ENCODE data around the gene ATP6V0B.

DNA sequence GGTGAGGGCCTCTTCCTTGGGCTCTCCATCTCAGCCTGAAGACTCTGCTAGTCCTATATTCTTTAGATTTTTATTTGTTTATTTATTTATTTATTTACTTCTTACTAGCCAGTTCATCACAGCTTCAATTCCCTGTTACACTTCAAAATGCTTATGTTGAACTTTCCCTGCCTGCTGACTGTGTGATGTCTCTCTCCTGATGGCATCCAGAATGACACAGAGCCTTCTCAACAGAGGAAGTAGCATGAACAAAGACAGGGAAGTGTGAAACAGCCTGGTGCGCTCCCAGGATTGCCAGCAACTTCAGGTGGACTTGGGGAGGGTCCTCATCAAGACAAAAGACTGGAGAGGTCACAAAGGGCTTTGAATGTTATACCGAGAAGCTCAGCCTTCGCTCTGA, 32.3 kb upstream of the ATP6V0B start:
- TF ChIP-seq SIX5 (IDR thresholded peaks at IDR 0.05; ENCODE audit: borderline replicate concordance in 1 of 2, insufficient read depth in 1 of 2, low read depth in 1 of 2, low read length in 2 of 2) (no peak), FOXK1 (CRISPR knock-in tag; IDR thresholded peaks at IDR 0.05; ENCODE audit: borderline replicate concordance) (no peak), JUN (IDR thresholded peaks at IDR 0.05; ENCODE audit: borderline replicate concordance, low read depth, low read length) (no peak), JUN (CRISPR knock-in tag; IDR thresholded peaks at IDR 0.05; ENCODE audit: borderline replicate concordance) (no peak), ZNF197 (CRISPR knock-in tag; IDR thresholded peaks at IDR 0.05; ENCODE audit: low read depth) (no peak), BCL6 (CRISPR knock-in tag; IDR thresholded peaks at IDR 0.05) (no peak), KAT8 (IDR thresholded peaks at IDR 0.05; ENCODE audit: low read depth) (no peak), PHF21A (IDR thresholded peaks at IDR 0.05; ENCODE audit: borderline replicate concordance, low read depth) (no peak), POLR2AphosphoS5 (IDR thresholded peaks at IDR 0.05; ENCODE audit: control insufficient read depth, insufficient read depth, low read depth, low read length) (no peak), MAFK (IDR thresholded peaks at IDR 0.05; ENCODE audit: low read length) (no peak)
- TF ChIP-seq, protein P1, sequence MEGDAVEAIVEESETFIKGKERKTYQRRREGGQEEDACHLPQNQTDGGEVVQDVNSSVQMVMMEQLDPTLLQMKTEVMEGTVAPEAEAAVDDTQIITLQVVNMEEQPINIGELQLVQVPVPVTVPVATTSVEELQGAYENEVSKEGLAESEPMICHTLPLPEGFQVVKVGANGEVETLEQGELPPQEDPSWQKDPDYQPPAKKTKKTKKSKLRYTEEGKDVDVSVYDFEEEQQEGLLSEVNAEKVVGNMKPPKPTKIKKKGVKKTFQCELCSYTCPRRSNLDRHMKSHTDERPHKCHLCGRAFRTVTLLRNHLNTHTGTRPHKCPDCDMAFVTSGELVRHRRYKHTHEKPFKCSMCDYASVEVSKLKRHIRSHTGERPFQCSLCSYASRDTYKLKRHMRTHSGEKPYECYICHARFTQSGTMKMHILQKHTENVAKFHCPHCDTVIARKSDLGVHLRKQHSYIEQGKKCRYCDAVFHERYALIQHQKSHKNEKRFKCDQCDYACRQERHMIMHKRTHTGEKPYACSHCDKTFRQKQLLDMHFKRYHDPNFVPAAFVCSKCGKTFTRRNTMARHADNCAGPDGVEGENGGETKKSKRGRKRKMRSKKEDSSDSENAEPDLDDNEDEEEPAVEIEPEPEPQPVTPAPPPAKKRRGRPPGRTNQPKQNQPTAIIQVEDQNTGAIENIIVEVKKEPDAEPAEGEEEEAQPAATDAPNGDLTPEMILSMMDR (IDR thresholded peaks at IDR 0.05 in 2 of 3, conservative IDR thresholded peaks at IDR 0.05 in 1 of 3; ENCODE audit: insufficient read depth in 2 of 3, low read depth in 1 of 3, low read length in 3 of 3) = no peak
- TF ChIP-seq, protein P2, sequence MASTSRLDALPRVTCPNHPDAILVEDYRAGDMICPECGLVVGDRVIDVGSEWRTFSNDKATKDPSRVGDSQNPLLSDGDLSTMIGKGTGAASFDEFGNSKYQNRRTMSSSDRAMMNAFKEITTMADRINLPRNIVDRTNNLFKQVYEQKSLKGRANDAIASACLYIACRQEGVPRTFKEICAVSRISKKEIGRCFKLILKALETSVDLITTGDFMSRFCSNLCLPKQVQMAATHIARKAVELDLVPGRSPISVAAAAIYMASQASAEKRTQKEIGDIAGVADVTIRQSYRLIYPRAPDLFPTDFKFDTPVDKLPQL (IDR thresholded peaks at IDR 0.05; ENCODE audit: extremely low read depth, insufficient read length) = no peak
- TF ChIP-seq, protein P3, sequence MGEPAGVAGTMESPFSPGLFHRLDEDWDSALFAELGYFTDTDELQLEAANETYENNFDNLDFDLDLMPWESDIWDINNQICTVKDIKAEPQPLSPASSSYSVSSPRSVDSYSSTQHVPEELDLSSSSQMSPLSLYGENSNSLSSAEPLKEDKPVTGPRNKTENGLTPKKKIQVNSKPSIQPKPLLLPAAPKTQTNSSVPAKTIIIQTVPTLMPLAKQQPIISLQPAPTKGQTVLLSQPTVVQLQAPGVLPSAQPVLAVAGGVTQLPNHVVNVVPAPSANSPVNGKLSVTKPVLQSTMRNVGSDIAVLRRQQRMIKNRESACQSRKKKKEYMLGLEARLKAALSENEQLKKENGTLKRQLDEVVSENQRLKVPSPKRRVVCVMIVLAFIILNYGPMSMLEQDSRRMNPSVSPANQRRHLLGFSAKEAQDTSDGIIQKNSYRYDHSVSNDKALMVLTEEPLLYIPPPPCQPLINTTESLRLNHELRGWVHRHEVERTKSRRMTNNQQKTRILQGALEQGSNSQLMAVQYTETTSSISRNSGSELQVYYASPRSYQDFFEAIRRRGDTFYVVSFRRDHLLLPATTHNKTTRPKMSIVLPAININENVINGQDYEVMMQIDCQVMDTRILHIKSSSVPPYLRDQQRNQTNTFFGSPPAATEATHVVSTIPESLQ (CRISPR knock-in tag; IDR thresholded peaks at IDR 0.05) = no peak

Data from K562 (cell line).